ENCODE measurements around the gene ARAP1.

- TF ChIP-seq, protein P1, sequence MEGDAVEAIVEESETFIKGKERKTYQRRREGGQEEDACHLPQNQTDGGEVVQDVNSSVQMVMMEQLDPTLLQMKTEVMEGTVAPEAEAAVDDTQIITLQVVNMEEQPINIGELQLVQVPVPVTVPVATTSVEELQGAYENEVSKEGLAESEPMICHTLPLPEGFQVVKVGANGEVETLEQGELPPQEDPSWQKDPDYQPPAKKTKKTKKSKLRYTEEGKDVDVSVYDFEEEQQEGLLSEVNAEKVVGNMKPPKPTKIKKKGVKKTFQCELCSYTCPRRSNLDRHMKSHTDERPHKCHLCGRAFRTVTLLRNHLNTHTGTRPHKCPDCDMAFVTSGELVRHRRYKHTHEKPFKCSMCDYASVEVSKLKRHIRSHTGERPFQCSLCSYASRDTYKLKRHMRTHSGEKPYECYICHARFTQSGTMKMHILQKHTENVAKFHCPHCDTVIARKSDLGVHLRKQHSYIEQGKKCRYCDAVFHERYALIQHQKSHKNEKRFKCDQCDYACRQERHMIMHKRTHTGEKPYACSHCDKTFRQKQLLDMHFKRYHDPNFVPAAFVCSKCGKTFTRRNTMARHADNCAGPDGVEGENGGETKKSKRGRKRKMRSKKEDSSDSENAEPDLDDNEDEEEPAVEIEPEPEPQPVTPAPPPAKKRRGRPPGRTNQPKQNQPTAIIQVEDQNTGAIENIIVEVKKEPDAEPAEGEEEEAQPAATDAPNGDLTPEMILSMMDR (IDR thresholded peaks at IDR 0.05), result no peak
- TF ChIP-seq POLR2AphosphoS5 (IDR thresholded peaks at IDR 0.05) (no peak), POLR2A (IDR thresholded peaks at IDR 0.05) (no peak)
These were observed 82.2 kb downstream of the ARAP1 start for GRCh38 chr11:72670041-72670440.

Data from sigmoid colon (tissue), 4 donors.